K562 (cell line): Measurements from ENCODE around the gene HOXA1.

Source experiments
- ESRRA ChIP-seq: fragments of 450-650 bp; IDR thresholded peaks from 2 replicates; pipeline ENCODE4 v1.6.1; 2014; ENCODE audit warnings: low read depth, mild to moderate bottlenecking, moderate library complexity, borderline replicate concordance
- FOXO4 ChIP-seq: fragments of 450-650 bp; formaldehyde crosslinking; IDR thresholded peaks from 2 replicates; pipeline ENCODE4 v1.4.0; 2020; ENCODE audit warnings: mild to moderate bottlenecking, moderate library complexity
- MAFF ChIP-seq: IDR thresholded peaks from 2 replicates; pipeline ENCODE4 v1.6.1; 2012; ENCODE audit warnings: low read length, improper control_type of control experiment
- MAFG ChIP-seq: fragments of 450-650 bp; conservative IDR thresholded peaks from 2 replicates; pipeline ENCODE4 v1.6.1; 2016; ENCODE audit warnings: missing genetic modification characterization, missing compliant biosample characterization
- NCOA2 ChIP-seq, 2 experiments: fragments of 450-650 bp; IDR thresholded peaks; 2 replicates each; pipeline ENCODE4 v1.6.1; 2018; ENCODE audit warnings: mild to moderate bottlenecking in 2 of 2, moderate library complexity in 1 of 2; ENCODE audit not compliant: partially characterized antibody in 2 of 2
- PATZ1 ChIP-seq: fragments of 250-450 bp; sonication (Bioruptor Pico); IDR thresholded peaks from 2 replicates; pipeline ENCODE4 v1.5.0; 2020; ENCODE audit warnings: mild to moderate bottlenecking, borderline replicate concordance
- POLR2A ChIP-seq: fragments of 450-650 bp; conservative IDR thresholded peaks from 2 replicates; pipeline ENCODE4 v1.6.1; 2016
- ZNF121 ChIP-seq: sonication (generic); formaldehyde crosslinking; conservative IDR thresholded peaks from 2 replicates; pipeline ENCODE4 v1.8.0; 2022; ENCODE audit warnings: missing genetic modification reagents
- ZNF133 ChIP-seq: fragments of 250-450 bp; sonication (Bioruptor Pico); IDR thresholded peaks from 2 replicates; pipeline ENCODE4 v1.4.0; 2020; ENCODE audit warnings: mild to moderate bottlenecking
- TF ChIP-seq, protein P1 (sequence below), 2 experiments: fragments of 450-650 bp in 1 of 2; IDR thresholded peaks; 2 replicates each; pipeline ENCODE4 v1.6.1; 2011 to 2017; ENCODE audit warnings: low read depth in 2 of 2, antibody characterized with exemption in 1 of 2, borderline replicate concordance in 1 of 2, low read length in 1 of 2, mild to moderate bottlenecking in 1 of 2, mixed read lengths in 1 of 2; ENCODE audit not compliant: control insufficient read depth in 1 of 2
- TF ChIP-seq, protein P2 (sequence below), 2 experiments: fragments of 450-650 bp in 1 of 2; sonication (generic) in 1 of 2; formaldehyde crosslinking in 1 of 2; IDR thresholded peaks in 1 of 2; conservative IDR thresholded peaks in 1 of 2; 2 replicates each; pipeline versions ENCODE4 v1.6.1 to v1.8.1; 2016 to 2023; ENCODE audit warnings: mild to moderate bottlenecking in 2 of 2, moderate library complexity in 2 of 2, inconsistent platforms in 1 of 2, missing genetic modification reagents in 1 of 2
- TF ChIP-seq, protein P3 (sequence below), 3 experiments: IDR thresholded peaks in 2 of 3; conservative IDR thresholded peaks in 1 of 3; 2 replicates each; pipeline ENCODE4 v1.5.1; 2011 to 2012; ENCODE audit warnings: low read length in 3 of 3, mild to moderate bottlenecking in 3 of 3, control low read depth in 2 of 3, improper control_type of control experiment in 1 of 3, inconsistent platforms in 1 of 3, low read depth in 1 of 3, mixed read lengths in 1 of 3, moderate library complexity in 1 of 3; ENCODE audit not compliant: insufficient read depth in 2 of 3

GRCh38 chr7:27062946-27063345 is 32.9 kb downstream of the HOXA1 start:
- TF ChIP-seq FOXO4 (no peak), NCOA2 (IDR thresholded peaks at IDR 0.05; ENCODE audit: partially characterized antibody in 2 of 2) (no peak), ZNF133 (no peak), MAFG (tag) (no peak), MAFF (no peak), PATZ1 (CRISPR knock-in tag) (no peak), ESRRA (no peak), ZNF121 (CRISPR knock-in tag) (no peak), POLR2A (no peak)
- TF ChIP-seq, protein P1, sequence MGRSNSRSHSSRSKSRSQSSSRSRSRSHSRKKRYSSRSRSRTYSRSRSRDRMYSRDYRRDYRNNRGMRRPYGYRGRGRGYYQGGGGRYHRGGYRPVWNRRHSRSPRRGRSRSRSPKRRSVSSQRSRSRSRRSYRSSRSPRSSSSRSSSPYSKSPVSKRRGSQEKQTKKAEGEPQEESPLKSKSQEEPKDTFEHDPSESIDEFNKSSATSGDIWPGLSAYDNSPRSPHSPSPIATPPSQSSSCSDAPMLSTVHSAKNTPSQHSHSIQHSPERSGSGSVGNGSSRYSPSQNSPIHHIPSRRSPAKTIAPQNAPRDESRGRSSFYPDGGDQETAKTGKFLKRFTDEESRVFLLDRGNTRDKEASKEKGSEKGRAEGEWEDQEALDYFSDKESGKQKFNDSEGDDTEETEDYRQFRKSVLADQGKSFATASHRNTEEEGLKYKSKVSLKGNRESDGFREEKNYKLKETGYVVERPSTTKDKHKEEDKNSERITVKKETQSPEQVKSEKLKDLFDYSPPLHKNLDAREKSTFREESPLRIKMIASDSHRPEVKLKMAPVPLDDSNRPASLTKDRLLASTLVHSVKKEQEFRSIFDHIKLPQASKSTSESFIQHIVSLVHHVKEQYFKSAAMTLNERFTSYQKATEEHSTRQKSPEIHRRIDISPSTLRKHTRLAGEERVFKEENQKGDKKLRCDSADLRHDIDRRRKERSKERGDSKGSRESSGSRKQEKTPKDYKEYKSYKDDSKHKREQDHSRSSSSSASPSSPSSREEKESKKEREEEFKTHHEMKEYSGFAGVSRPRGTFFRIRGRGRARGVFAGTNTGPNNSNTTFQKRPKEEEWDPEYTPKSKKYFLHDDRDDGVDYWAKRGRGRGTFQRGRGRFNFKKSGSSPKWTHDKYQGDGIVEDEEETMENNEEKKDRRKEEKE (IDR thresholded peaks at IDR 0.05; ENCODE audit: borderline replicate concordance in 1 of 2, control insufficient read depth in 1 of 2, low read depth in 2 of 2, low read length in 1 of 2), result no peak
- TF ChIP-seq, protein P2, sequence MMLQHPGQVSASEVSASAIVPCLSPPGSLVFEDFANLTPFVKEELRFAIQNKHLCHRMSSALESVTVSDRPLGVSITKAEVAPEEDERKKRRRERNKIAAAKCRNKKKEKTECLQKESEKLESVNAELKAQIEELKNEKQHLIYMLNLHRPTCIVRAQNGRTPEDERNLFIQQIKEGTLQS (IDR thresholded peaks at IDR 0.05), result no peak
- TF ChIP-seq, protein P2 (CRISPR knock-in tag; conservative IDR thresholded peaks at IDR 0.05), result no peak
- TF ChIP-seq, protein P3, sequence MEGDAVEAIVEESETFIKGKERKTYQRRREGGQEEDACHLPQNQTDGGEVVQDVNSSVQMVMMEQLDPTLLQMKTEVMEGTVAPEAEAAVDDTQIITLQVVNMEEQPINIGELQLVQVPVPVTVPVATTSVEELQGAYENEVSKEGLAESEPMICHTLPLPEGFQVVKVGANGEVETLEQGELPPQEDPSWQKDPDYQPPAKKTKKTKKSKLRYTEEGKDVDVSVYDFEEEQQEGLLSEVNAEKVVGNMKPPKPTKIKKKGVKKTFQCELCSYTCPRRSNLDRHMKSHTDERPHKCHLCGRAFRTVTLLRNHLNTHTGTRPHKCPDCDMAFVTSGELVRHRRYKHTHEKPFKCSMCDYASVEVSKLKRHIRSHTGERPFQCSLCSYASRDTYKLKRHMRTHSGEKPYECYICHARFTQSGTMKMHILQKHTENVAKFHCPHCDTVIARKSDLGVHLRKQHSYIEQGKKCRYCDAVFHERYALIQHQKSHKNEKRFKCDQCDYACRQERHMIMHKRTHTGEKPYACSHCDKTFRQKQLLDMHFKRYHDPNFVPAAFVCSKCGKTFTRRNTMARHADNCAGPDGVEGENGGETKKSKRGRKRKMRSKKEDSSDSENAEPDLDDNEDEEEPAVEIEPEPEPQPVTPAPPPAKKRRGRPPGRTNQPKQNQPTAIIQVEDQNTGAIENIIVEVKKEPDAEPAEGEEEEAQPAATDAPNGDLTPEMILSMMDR (IDR thresholded peaks at IDR 0.05 in 2 of 3, conservative IDR thresholded peaks at IDR 0.05 in 1 of 3; ENCODE audit: insufficient read depth in 2 of 3, low read depth in 1 of 3, low read length in 3 of 3), result no peak
